Testis (tissue), 3 donors: Measurements from ENCODE around the gene ACYP2. TPM values are rescaled to one million over a fixed set of nuclear protein-coding genes. Genes with fewer than 3 reads are reported as not detected.
A peak's percentile ranks its signal among the peaks of the same experiment; 100 is the strongest.

Experiments
- DNase-seq: peaks from one replicate; pipeline ENCODE4 v3.0.0-alpha.2; 2019
- H3K27ac ChIP-seq, 2 donors: fragments of 200-600 bp; sonication (generic); one replicate each; pipeline ENCODE4 v1.5.1; 2019
- H3K27me3 ChIP-seq: fragments of 200-600 bp; sonication (generic); one replicate; pipeline ENCODE4 v1.5.1; 2019
- H3K36me3 ChIP-seq: fragments of 200-600 bp; sonication (generic); one replicate; pipeline ENCODE4 v1.5.1; 2017; ENCODE audit warnings: low read depth; ENCODE audit errors: missing control alignments
- H3K4me1 ChIP-seq: fragments of 200-600 bp; sonication (generic); one replicate; pipeline ENCODE4 v1.5.1; 2019
- H3K4me3 ChIP-seq, 2 donors: fragments of 200-600 bp; sonication (generic); one replicate each; pipeline ENCODE4 v1.5.1; 2017 to 2019
- H3K9me3 ChIP-seq: fragments of 200-600 bp; sonication (generic); one replicate; pipeline ENCODE4 v1.5.1; 2017
- POLR2A ChIP-seq: fragments of 450-650 bp; IDR thresholded peaks from one replicate; pipeline ENCODE4 v1.6.1; 2017; ENCODE audit warnings: antibody characterized with exemption, mild to moderate bottlenecking, moderate library complexity
- WGBS, 2 donors: methylation state at CpG; one replicate each; pipeline ENCODE4 v1.1.5; 2018; 5-methylcytosine and 5-hydroxymethylcytosine counted together
- intact Hi-C: fragments of 100-400 bp; cut with DNase I; formaldehyde crosslinking; loops from one replicate; pipeline ENCODE4 v1.15.1; 2023; ENCODE audit warnings: low total_unique reads
- polyA plus RNA-seq: library from polyadenylated mRNA; stranded (reverse); fragments of 350-450 nt; fragmentation: Illumina TruSeq; extraction: RNeasy Lipid Tissue Mini Kit (QIAGEN cat#74804); gene quantifications from one replicate; pipeline ENCODE4 v1.2.3, GENCODE V29; 2014; ENCODE audit warnings: low read depth, low replicate concordance; ENCODE audit not compliant: insufficient read depth
- total RNA-seq, 2 donors: library from RNA; depleted of rRNA; stranded (reverse); fragments of >200 nt; gene quantifications; one replicate each; pipeline ENCODE4 v1.2.3, GENCODE V29; 2016
- TF ChIP-seq, protein P1 (sequence below), 3 experiments: fragments of 450-650 bp in 2 of 3; fragments of 200-600 bp in 1 of 3; sonication (generic) in 1 of 3; IDR thresholded peaks; one replicate each; pipeline ENCODE4 v1.5.1; 2016 to 2019; ENCODE audit warnings: antibody characterized with exemption in 3 of 3, mild to moderate bottlenecking in 2 of 3, moderate library complexity in 1 of 3

The ACYP2 gene
- total and polyA plus RNA-seq, 3 donors from 2014 or later, result 23.2 to 36.2 (median 34.5) TPM

DNA sequence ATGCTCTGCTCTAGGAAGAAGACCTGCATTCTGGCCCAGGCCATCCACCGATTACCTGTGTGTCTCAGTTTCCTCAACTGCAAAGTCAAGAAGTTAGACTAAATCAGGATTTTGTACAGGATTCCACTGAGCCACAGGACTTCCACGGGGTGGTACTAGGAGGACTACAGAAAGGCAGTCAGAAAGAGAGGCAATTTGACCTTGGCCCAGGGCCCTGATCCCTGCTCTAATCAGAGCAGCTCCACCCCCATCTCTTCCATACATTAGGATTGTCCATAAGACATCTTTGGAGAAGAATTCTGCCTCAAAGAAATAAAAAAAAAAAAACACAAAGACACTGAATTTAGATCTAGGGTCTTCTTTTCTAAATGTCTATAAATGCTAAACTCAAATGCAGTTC lies 193.4 kb downstream of the ACYP2 start:
- no peak for DNase-seq
- no peak for TF ChIP-seq POLR2A
- TF ChIP-seq, protein P1, sequence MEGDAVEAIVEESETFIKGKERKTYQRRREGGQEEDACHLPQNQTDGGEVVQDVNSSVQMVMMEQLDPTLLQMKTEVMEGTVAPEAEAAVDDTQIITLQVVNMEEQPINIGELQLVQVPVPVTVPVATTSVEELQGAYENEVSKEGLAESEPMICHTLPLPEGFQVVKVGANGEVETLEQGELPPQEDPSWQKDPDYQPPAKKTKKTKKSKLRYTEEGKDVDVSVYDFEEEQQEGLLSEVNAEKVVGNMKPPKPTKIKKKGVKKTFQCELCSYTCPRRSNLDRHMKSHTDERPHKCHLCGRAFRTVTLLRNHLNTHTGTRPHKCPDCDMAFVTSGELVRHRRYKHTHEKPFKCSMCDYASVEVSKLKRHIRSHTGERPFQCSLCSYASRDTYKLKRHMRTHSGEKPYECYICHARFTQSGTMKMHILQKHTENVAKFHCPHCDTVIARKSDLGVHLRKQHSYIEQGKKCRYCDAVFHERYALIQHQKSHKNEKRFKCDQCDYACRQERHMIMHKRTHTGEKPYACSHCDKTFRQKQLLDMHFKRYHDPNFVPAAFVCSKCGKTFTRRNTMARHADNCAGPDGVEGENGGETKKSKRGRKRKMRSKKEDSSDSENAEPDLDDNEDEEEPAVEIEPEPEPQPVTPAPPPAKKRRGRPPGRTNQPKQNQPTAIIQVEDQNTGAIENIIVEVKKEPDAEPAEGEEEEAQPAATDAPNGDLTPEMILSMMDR (IDR thresholded peaks at IDR 0.05), result no peak
- H3K27ac ChIP-seq, result no peak overlapping the region
- intact Hi-C loops, result no loop called here
- no peaks in the 10 kb centered on the region for H3K27me3 ChIP-seq
- no peaks in the 10 kb centered on the region for H3K9me3 ChIP-seq
- no peaks in the 10 kb centered on the region for H3K36me3 ChIP-seq
- no peaks in the 10 kb centered on the region for H3K4me1 ChIP-seq
- 74 to 80% methylated on average over 2 of the region's 2 CpGs for WGBS, 2 donors
- no peak overlapping the region for H3K4me3 ChIP-seq

DNA sequence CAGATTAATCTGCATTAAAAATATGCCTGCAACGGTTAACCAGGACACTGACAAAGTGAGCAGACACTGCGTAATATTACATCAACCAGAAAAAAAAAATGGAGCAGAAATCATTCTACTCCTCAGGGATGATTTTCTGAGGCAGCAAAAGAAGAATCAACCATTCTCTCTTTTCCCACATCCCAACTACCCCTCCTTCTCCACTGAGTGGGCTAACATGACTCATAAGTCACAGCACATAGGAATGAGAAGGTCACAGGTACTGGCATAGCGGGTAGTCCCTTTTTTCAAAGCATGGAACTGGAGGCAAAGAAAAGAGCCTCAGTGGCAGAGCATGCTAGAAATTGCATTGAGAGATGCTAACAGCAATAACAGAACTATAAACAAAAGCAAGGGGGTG lies 194.9 kb downstream of the ACYP2 start:
- H3K27me3 ChIP-seq, result no peaks in the 10 kb centered on the region

DNA sequence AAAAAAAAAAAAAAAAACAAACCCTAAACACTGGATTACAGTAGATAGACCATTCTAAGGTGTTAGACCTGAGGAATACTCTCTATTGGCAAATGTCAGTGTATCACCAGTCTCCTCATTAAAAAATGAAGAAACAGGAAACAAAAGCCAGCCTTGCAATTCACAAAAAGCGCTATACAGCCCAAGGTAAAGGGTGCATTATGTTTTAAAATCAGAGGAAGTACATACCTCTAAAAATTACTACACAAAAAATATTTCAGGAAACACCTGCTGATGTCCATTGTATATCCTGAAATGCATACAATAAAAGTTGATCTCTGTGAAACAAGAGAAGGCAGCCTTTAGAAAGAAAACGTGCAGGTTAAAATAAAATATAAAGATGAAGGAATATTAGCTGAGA lies 195.5 kb downstream of the ACYP2 start:
- Histone ChIP-seq H3K9me3 (no peaks in the 10 kb centered on the region), H3K27ac (no peak overlapping the region)
- intact Hi-C loops, result no loop called here

More for the DNA sequence above, 194.9 kb downstream of the ACYP2 start:
- no peak for DNase-seq
- Histone ChIP-seq H3K27ac (no peak overlapping the region), H3K4me3 (no peak overlapping the region), H3K9me3 (no peaks in the 10 kb centered on the region), H3K4me1 (no peaks in the 10 kb centered on the region), H3K36me3 (no peaks in the 10 kb centered on the region)
- intact Hi-C loops, result no loop called here
- TF ChIP-seq POLR2A, result no peak
- TF ChIP-seq, protein P1 (IDR thresholded peaks at IDR 0.05), result no peak
- 84 to 88% methylated on average over 3 of the region's 3 CpGs for WGBS, 2 donors

DNA sequence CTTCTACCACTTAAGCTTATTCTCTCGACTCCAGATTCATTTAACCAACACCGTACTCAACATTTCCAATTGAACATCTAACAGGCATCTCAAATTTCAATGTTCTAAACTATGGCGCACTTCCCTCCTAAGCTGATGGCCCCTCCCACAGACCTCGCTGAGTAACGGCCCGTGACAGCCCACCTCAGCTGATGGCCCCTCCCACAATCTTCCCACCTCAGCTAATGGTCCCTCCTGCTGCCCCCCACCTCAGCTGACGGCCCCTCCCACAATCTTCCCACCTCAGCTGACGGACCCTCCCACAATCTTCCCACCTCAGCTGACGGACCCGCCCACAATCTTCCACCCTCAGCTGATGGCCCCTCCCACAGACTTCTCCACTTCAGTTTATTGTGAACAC lies 197.7 kb downstream of the ACYP2 start:
- 57 to 70% methylated on average over 9 to 10 of the region's 10 CpGs for whole genome bisulfite sequencing, 2 donors
- no peak for TF ChIP-seq POLR2A
- Histone ChIP-seq H3K4me3 (peak overlapping the region in 1 of 2 donors; percentile 6), H3K4me1 (no peaks in the 10 kb centered on the region), H3K36me3 (no peaks in the 10 kb centered on the region), H3K9me3 (no peaks in the 10 kb centered on the region), H3K27ac (no peak overlapping the region), H3K27me3 (no peaks in the 10 kb centered on the region)
- intact Hi-C loops, result no loop called here
- DNase-seq, result peak; percentile 38

More for the DNA sequence above, 195.5 kb downstream of the ACYP2 start:
- no peaks in the 10 kb centered on the region for H3K4me1 ChIP-seq
- H3K27me3 ChIP-seq, result no peaks in the 10 kb centered on the region
- no peaks in the 10 kb centered on the region for H3K36me3 ChIP-seq
- 68 to 84% methylated on average over 2 of the region's 2 CpGs for WGBS, 2 donors
- DNase-seq, result no peak
- TF ChIP-seq, protein P1 (IDR thresholded peaks at IDR 0.05), result no peak
- no peak for TF ChIP-seq POLR2A
- H3K4me3 ChIP-seq, result no peak overlapping the region

DNA sequence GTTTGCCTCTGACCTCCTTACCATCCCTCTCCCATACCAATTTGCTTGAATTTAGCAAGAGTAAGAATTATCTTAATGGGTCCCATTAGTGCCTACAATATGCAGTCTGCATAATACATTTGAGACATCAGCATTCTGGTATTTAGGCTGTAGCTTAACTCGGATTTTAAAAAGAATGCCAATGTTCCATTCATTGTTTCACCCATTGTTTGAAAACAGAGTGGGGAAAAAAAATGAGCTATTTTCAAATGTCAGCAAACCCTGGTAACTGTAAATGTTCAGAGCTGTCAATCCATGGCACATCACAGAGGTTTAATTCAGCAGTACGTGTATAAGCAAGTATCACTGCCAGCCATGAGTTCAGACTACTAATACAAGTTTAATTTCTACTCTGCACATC lies 202.6 kb downstream of the ACYP2 start:
- 72 to 80% methylated on average over 2 of the region's 2 CpGs for WGBS, 2 donors
- no peak for DNase-seq
- no peaks in the 10 kb centered on the region for H3K36me3 ChIP-seq
- no peaks in the 10 kb centered on the region for H3K9me3 ChIP-seq
- no peak for TF ChIP-seq POLR2A
- TF ChIP-seq, protein P1 (IDR thresholded peaks at IDR 0.05), result no peak
- intact Hi-C loops, result no loop called here
- H3K27ac ChIP-seq, result no peak overlapping the region
- H3K27me3 ChIP-seq, result no peaks in the 10 kb centered on the region
- H3K4me3 ChIP-seq, result no peak overlapping the region
- H3K4me1 ChIP-seq, result no peaks in the 10 kb centered on the region
